Stimulated activated CD4-positive, alpha-beta T cell treated with anti-CD3 and anti-CD28 coated beads, Interleukin-12 subunit alpha, Interleukin-12 subunit beta, amount 100 ng/mL, for 48 hours (primary cell): ENCODE measurements around the gene GSTT4.
"Not testable (repeated sequence)": the region's sequence is repeated elsewhere in the genome, so short reads cannot be mapped to it uniquely, and the experiment has no call there.

ENCODE experiments used
- DNase-seq, 3 donors: peaks; one replicate each; pipeline ENCODE4 v3.0.0-alpha.2; 2020; ENCODE audit warnings: low read depth in 2 of 3, low spot score in 1 of 3

Gene GSTT4

GRCh38 chr22:24025475-24025874 is 20.2 kb upstream of the GSTT4 start:
- no peak for DNase-seq

DNA sequence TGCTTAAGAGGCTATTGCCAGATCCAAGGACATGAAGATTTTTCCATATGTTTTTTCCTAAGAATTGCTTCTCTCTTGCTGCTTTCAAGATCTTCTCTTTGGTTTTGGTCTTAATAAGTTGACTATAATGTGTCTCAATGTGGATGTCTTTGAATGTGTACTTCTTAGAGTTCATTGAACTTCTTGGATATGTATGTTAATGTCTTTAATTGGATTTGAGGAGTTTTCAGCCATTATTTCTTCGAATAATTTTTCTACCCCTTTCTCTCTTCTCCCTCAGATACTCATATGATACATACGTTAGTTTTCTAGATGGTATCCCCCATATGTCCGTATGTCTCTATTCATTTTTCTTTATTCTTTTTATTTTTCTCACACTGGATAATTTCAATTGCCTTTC is 19.1 kb upstream of the GSTT4 start:
- DNase-seq = no peak

GRCh38 chr22:24023204-24023789 is 18.0 kb upstream of the GSTT4 start:
- DNase-seq = no peak

DNA sequence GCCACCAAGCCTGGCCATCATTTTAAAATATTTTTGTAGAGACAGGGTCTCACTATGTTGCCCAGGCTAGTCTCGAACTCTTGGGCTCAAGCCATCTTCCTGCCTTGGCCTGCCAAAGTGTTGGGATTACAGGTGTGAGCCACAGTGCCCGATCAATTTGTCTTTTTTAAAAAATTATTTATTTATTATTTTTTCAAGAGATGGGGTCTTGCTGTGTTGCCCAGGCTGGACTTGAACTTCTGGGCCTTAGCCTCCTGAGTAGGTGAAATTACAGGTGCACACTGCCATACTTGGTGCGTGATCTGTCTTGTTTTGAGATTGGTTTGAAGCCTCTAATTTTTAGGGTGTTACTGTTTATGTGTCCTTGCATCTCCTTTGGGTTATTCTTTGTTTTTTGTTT is 16.1 kb upstream of the GSTT4 start:
- no peak for DNase-seq

DNA sequence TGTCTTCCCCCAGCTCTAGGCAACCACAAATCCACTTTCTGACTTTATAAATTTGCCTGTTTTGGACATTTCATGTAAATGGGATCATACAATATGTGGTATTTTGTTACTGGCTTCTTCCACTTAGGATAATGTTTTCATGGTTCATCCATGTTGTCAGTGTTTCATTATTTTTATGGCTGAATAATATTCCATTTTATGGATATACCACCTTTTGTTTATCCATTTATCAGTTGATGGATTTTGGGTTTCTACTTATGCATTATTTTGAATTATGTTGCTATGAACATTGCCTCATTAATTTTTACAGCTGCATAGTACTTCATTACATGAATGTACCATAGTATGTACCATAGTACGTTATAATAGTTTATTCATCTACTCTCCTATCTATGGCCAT is 10.9 kb upstream of the GSTT4 start:
- DNase-seq = no peak

GRCh38 chr22:24011735-24012068 is 6.4 kb upstream of the GSTT4 start:
- no peak for DNase-seq

DNA sequence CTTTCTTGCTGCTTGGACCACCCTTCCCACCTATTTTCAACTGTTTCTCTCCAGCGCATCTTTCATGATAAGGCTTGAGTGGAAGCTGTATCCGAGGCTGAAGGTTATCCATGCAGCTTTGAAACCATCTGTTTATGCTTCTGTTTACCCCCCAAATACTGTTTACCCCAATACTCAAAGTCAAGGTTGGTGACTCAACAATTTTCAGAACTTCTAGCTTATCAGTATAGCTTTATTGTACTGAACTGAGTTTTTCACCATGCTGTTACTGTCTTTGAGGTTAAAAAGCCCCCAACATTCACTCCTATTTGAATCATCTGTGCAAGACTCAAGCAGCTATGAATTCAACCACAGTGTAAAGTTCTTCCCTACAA is 4.8 kb upstream of the GSTT4 start:
- DNase-seq = no peak

GRCh38 chr22:24009227-24010017 is 4.2 kb upstream of the GSTT4 start:
- no peak for DNase-seq

DNA sequence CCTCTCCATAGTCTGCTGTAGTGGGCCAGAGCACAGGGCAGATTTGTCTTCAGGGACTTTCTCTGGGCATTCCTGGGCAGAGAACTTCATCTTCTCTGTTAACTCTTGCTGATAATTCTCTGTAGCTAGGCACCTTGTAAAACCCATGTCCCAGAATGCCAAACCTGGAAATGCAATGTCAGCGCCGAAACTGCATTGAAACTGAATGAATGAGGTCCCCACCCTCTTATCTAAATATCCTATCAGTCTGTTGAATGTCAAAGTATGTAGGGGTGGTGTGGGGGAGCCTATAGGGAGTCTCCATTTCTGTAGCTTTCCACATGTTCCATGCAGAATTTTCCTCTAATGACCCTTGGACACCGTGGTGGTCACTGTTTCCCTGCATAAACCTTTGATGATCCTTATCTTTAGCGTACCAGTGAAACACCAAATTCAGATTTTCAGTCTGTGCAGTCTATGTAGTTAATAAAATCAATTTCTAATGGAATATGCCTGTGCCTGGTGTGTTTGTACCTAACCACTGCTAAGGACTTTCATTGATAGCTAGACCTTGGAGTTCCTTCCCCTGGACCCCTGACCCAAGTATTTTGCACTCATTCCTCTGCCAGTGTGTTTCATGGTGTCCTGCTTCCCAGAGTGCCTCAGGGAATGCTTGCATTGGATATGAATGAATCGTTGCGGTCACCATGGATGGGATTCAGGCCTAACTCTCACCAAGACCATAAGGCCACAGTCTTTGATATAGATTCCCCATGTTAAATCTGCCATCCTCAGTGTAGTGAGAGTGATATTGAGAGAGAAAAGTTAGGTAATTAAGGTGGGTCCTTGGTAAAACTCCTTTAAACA is 3.4 kb upstream of the GSTT4 start:
- DNase-seq = no peak

GRCh38 chr22:24008022-24008283 is 2.7 kb upstream of the GSTT4 start:
- no peak for DNase-seq

GRCh38 chr22:24007253-24008021 is 2.2 kb upstream of the GSTT4 start:
- no peak for DNase-seq

GRCh38 chr22:24006914-24007214 is 1.6 kb upstream of the GSTT4 start:
- no peak for DNase-seq

GRCh38 chr22:24006207-24006913 is 1.1 kb upstream of the GSTT4 start:
- no peak for DNase-seq

DNA sequence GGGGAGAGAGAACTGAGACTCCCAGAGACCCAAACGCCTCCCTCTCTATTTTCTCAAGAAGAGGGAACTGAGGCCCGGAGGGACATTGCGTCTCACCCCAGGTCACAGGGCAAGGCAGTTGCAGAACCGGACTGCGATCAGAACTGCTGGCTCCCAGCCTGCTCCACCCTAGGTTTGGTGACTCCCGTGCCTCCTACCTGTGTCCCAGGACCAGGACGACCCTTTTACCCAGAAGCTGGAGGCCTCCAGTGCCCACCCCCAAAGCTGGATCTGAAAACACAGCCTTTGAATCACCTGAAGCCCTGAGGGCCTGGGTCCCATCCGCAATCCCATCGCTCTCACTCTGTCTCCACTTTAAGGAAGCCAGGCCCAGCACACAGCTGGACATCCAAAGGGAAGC is 1.4 kb downstream of the GSTT4 start:
- DNase-seq = no peak

- DNase-seq = no peak
Measured at GRCh38 chr22:24002851-24003250, 2.4 kb downstream of the GSTT4 start.

- no peak for DNase-seq
Measured at GRCh38 chr22:24002272-24002671, 3.0 kb downstream of the GSTT4 start.

DNA sequence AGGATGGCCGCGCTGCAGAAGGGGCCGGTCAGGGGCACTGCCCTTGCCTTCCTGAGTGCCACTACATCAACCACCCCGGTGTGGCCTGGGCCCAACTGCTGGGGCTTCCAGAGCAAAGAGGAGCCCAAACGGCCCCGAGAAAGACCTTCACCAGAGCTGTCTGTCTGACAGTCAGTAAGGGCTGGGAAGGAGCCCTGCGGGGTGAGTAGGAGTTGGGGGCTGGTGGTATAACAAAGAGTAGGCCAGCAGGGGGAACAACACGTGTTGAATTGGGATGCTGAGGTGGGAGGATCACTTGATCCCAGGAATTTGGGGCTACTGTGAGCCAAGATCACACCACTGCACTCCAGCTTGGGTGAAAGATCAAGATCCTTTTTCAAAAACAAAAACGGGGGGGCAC is 3.9 kb downstream of the GSTT4 start:
- DNase-seq = no peak

GRCh38 chr22:23999779-24000178 is 5.5 kb downstream of the GSTT4 start:
- DNase-seq = not testable (repeated sequence)

DNA sequence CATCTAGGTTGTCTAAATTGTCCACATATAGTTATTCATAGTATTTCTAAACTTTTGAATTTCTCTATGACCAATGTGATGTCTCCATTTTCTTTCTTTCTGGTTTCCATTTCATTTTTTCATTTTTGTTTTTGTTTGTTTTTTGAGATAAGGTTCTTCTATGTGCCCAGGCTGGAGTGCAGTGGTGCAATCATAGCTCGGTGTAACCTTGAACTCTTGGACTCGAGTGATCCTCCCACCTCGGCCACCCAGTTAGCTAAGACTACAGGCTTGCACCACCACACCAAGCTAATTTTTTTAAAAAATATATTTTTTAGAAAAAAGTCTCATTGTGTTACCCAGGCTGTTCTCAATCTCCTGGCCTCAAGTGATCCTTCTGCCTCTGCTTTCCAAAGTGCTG is 8.2 kb downstream of the GSTT4 start:
- DNase-seq = no peak

GRCh38 chr22:23993581-23994177 is 11.6 kb downstream of the GSTT4 start:
- DNase-seq = not testable (repeated sequence)

DNA sequence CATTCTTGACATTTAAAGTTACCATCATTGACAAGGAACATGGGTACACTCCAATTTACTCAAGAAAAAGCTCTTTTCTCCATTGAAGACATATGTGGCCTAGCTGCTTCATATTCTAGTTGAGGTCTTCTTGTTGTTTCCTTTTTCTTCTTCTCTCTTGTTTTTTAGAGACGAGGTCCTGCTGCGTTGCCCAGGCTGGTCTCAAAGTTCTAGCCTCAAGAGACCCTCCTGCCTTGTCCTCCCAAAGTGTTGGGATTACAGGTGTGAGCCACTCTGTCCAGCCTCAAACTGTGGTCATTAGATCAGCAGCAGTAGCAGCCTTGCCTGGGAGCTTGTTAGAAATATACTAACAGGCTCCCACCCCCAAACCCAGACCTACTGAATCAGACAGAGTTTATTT is 12.2 kb downstream of the GSTT4 start:
- not testable (repeated sequence) for DNase-seq
